Endothelial cell of umbilical vein (primary cell): Measurements from ENCODE around the gene NLGN2. TPM values are rescaled to one million over a fixed set of nuclear protein-coding genes. Genes with fewer than 3 reads are reported as not detected.

Experiments used
- BruUV-seq: library from RNA; stranded (reverse); fragments of 400-500 nt; replicated peaks from 2 replicates; lab custom pipeline; 2021; lab: Mats Ljungman, UMichigan
- CTCF ChIA-PET: fragments of 300-600, 350-600 bp; sonication (Branson Sonifier 250); formaldehyde crosslinking; loops from one replicate; lab custom pipeline; 2021; ENCODE audit warnings: antibody characterized with exemption, inconsistent platforms; lab: Charles Lee
- POLR2A ChIA-PET: fragments of 300-600, 350-600 bp; sonication (Branson Sonifier 250); formaldehyde crosslinking; loops from one replicate; lab custom pipeline; 2021; ENCODE audit warnings: antibody characterized with exemption, inconsistent platforms; lab: Charles Lee
- DNase-seq: peaks from one replicate; pipeline ENCODE4 v3.0.0-alpha.2; 2011; ENCODE audit warnings: low read depth, low spot score
- FAIRE-seq: peaks from 2 replicates; lab custom pipeline; 2011; peaks lifted over from hg19 to GRCh38; lab: Jason Lieb, UNC
- H2AFZ ChIP-seq: 2 replicates; pipeline ENCODE4 v1.6.0; 2012; ENCODE audit warnings: low read depth, low read length, control low read depth, inconsistent platforms
- H3K27ac ChIP-seq: 2 replicates; pipeline ENCODE4 v1.5.1; 2011; ENCODE audit warnings: low read depth, mild to moderate bottlenecking, control low read depth, low read length, moderate library complexity; ENCODE audit not compliant: insufficient read depth
- H3K27me3 ChIP-seq, 2 experiments: 2 replicates each; pipeline versions ENCODE4 v1.6.0 to v1.6.1; 2011; ENCODE audit warnings: low read length in 2 of 2, mixed read lengths in 1 of 2; ENCODE audit not compliant: control insufficient read depth in 2 of 2, insufficient read depth in 2 of 2
- H3K36me3 ChIP-seq, 2 experiments: 2 replicates in 1 of 2; 3 replicates in 1 of 2; pipeline ENCODE4 v1.5.1; 2011; ENCODE audit warnings: low read length in 2 of 2, mild to moderate bottlenecking in 1 of 2, moderate library complexity in 1 of 2; ENCODE audit not compliant: control insufficient read depth in 2 of 2, insufficient read depth in 2 of 2; ENCODE audit errors: extremely low read depth in 1 of 2
- H3K4me1 ChIP-seq: 3 replicates; pipeline ENCODE4 v1.5.1; 2011; ENCODE audit warnings: mild to moderate bottlenecking, low read length; ENCODE audit not compliant: control insufficient read depth, insufficient read depth; ENCODE audit errors: extremely low read depth
- H3K4me2 ChIP-seq: 2 replicates; pipeline ENCODE4 v1.6.1; 2011; ENCODE audit warnings: low read length, control low read depth, mixed read lengths; ENCODE audit not compliant: insufficient read depth
- H3K4me3 ChIP-seq, 3 experiments: fragments of 200-600 bp in 1 of 3; sonication (generic), shearing (Covaris generic) in 1 of 3; replicated peaks in 1 of 3; 2 replicates each; pipeline ENCODE4 v1.5.1; 2011 to 2016; ENCODE audit warnings: control low read depth in 3 of 3, low read length in 3 of 3, mild to moderate bottlenecking in 2 of 3, inconsistent platforms in 1 of 3, low read depth in 1 of 3, moderate library complexity in 1 of 3; ENCODE audit not compliant: insufficient read depth in 1 of 3
- H3K79me2 ChIP-seq: 2 replicates; pipeline ENCODE4 v1.6.0; 2012; ENCODE audit warnings: low read length, inconsistent platforms; ENCODE audit not compliant: control insufficient read depth, insufficient read depth
- H3K9ac ChIP-seq: replicated peaks from 2 replicates; pipeline ENCODE3; 2011; ENCODE audit warnings: low read length, control low read depth; ENCODE audit not compliant: insufficient read depth; ENCODE audit errors: extremely low read depth
- H3K9me1 ChIP-seq: replicated peaks from 3 replicates; pipeline ENCODE4 v1.6.0; 2011; ENCODE audit warnings: mild to moderate bottlenecking, low read length; ENCODE audit not compliant: control insufficient read depth, insufficient read depth; ENCODE audit errors: extremely low read depth
- H3K9me3 ChIP-seq: replicated peaks from 2 replicates; pipeline ENCODE4 v1.5.1; 2012; ENCODE audit warnings: low read length, inconsistent platforms; ENCODE audit not compliant: control insufficient read depth, insufficient read depth
- H4K20me1 ChIP-seq: replicated peaks from 2 replicates; pipeline ENCODE3; 2011; ENCODE audit warnings: mild to moderate bottlenecking, low read length; ENCODE audit not compliant: control insufficient read depth, insufficient read depth; ENCODE audit errors: extremely low read depth
- CTCF ChIP-seq, 2 donors: IDR thresholded peaks; 1 replicate in 1 of 2; 2 replicates in 1 of 2; pipeline ENCODE4 v1.5.1; 2011; ENCODE audit warnings: low read length in 2 of 2, mild to moderate bottlenecking in 2 of 2, moderate library complexity in 2 of 2, control low read depth in 1 of 2, inconsistent platforms in 1 of 2, low read depth in 1 of 2; ENCODE audit not compliant: insufficient read depth in 1 of 2; ENCODE audit errors: extremely low read depth in 1 of 2
- EZH2 ChIP-seq: IDR thresholded peaks from 2 replicates; pipeline ENCODE4 v1.6.1; 2012; ENCODE audit warnings: borderline replicate concordance, low read depth, mild to moderate bottlenecking, moderate library complexity, low read length, inconsistent platforms; ENCODE audit not compliant: severe bottlenecking
- FOS ChIP-seq: IDR thresholded peaks from 2 replicates; pipeline ENCODE4 v1.6.1; 2011; ENCODE audit warnings: mild to moderate bottlenecking, low read length, moderate library complexity, borderline replicate concordance; ENCODE audit not compliant: insufficient read depth
- MYC ChIP-seq: IDR thresholded peaks from one replicate; pipeline ENCODE4 v1.6.1; 2011; ENCODE audit warnings: mild to moderate bottlenecking, low read depth, low read length
- POLR2A ChIP-seq: IDR thresholded peaks from 2 replicates; pipeline ENCODE4 v1.6.1; 2012; ENCODE audit warnings: low read depth, mild to moderate bottlenecking, control low read depth, low read length
- dilution Hi-C: fragments of 300-500 bp; cut with MboI; formaldehyde crosslinking; loops from one replicate; pipeline ENCODE4 v1.15.0; 2019; ENCODE audit warnings: low sequenced_read_pairs; ENCODE audit not compliant: extremely low pct_ligation_motif_present
- intact Hi-C: fragments of 100-400 bp; cut with micrococcal nuclease; formaldehyde crosslinking; loops from one replicate; pipeline ENCODE4 v1.10.0; 2022
- polyA plus RNA-seq, 4 experiments: library from polyadenylated mRNA; depleted of rRNA in 3 of 4; stranded (reverse) in 3 of 4; unstranded in 1 of 4; fragments of >200 nt; gene quantifications; 2 replicates each; pipeline versions ENCODE4 v1.2.1 to v1.2.3, GENCODE V29; 2011 to 2012; ENCODE audit warnings: missing spikeins in 1 of 4
- total RNA-seq: library from RNA; stranded (reverse); gene quantifications from 2 replicates; pipeline ENCODE4 v1.2.3, GENCODE V29; 2021
- TF ChIP-seq, protein P1 (sequence below): IDR thresholded peaks from 2 replicates; pipeline ENCODE4 v1.6.1; 2011; ENCODE audit not compliant: insufficient read depth, insufficient read length

NLGN2 gene
- total and polyA plus RNA-seq, 2 donors (not counting 3 experiments of a cell fraction or from before 2014, with no cell fraction given): 15.4 to 25.9 TPM

DNA sequence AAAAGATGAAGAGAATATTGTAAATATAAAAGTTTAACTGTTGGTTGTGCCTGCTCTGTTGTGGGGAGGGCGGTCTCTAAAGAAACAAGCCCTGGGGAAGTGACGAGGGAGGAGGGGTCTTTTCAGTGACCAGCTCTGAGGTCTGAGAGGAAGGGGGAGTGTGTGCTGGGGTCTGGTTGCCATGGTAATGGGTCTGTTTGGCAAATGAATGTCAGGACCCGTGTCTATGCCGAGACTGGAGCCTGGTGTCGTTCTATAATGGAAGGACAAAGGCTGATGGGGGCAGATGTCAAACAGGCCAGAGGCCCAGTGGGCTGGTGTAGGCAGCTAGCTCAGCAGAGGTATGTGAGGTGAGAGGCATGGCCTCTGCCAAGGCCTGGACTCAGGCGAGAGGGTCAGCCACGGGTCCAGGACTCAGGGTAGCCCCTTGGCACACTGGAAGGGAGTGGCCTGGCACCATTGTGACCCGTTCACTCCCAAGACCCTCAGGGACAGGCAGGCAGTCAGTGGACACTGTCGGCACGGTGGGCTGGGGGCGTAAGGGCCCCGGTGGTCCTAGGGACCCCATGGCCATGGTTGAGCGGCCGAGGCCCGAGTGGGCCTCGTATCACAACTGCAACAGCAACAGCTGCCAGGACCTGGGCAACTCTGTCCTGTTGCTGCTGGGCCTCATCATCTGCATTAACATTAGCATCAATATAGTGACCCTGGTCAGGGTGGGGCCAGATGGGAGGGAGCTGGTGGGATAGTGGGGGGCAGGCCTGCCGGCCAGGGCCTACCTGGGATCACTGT lies 12.4 kb downstream of the NLGN2 start, which contains the start of gene SPEM1:
Gene SPEM1 (plus strand): TSS at position 506 of the 792 bp plus-strand sequence. CDS start 61 bp downstream, at position 567.
- CTCF ChIA-PET: interaction anchor here (0.6 to 0.9 kb wide), 3 partner anchors 11 to 61 kb away, joined by 3 read pairs; partner anchors contain the start of gene TMEM102
- BruUV-seq: no TSS peak
- TF ChIP-seq EZH2: no peak
- no peak for TF ChIP-seq CTCF (IDR thresholded peaks at IDR 0.05; ENCODE audit: extremely low read depth in 1 of 2, insufficient read depth in 1 of 2, low read depth in 1 of 2, low read length in 2 of 2)
- no peak for TF ChIP-seq MYC
- TF ChIP-seq POLR2A: no peak
- TF ChIP-seq, protein P1, sequence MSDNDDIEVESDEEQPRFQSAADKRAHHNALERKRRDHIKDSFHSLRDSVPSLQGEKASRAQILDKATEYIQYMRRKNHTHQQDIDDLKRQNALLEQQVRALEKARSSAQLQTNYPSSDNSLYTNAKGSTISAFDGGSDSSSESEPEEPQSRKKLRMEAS: no peak
- no peak for TF ChIP-seq FOS

More for the DNA sequence above, 12.4 kb downstream of the NLGN2 start, which contains the start of gene SPEM1:
- H3K9me3 ChIP-seq: no peaks in the 10 kb centered on the region
- no peaks in the 10 kb centered on the region for H3K9me1 ChIP-seq
- H3K4me1 ChIP-seq: no peaks in the 10 kb centered on the region
- no peak within 1 kb of the TSS for H2AFZ ChIP-seq
- H3K36me3 ChIP-seq: peaks cover 0 to 2% of the 10 kb centered on the region in 2 experiments
- H3K9ac ChIP-seq: no peak within 1 kb of the TSS
- no peak within 1 kb of the TSS for H3K27ac ChIP-seq
- POLR2A ChIA-PET: no interaction called here
- no peaks in the 10 kb centered on the region for H3K79me2 ChIP-seq
- FAIRE-seq: no peak
- no peaks in the 10 kb centered on the region for H4K20me1 ChIP-seq
- no peak for DNase-seq
- dilution Hi-C loops (no loop called here), intact Hi-C loops (no loop called here)
- H3K4me3 ChIP-seq: no peak within 1 kb of the TSS
- no peak within 1 kb of the TSS for H3K4me2 ChIP-seq
- H3K27me3 ChIP-seq: no peaks in the 10 kb centered on the region
